Activated T-helper 1 cell treated with Interleukin-2 at 50 U/mL for 16 hours (primary cell): ENCODE data around the gene SLC9A8.

Experiments
- DNase-seq: peaks from one replicate; pipeline ENCODE4 v3.0.0-alpha.2; 2020; ENCODE audit warnings: low read depth

Gene SLC9A8

DNA sequence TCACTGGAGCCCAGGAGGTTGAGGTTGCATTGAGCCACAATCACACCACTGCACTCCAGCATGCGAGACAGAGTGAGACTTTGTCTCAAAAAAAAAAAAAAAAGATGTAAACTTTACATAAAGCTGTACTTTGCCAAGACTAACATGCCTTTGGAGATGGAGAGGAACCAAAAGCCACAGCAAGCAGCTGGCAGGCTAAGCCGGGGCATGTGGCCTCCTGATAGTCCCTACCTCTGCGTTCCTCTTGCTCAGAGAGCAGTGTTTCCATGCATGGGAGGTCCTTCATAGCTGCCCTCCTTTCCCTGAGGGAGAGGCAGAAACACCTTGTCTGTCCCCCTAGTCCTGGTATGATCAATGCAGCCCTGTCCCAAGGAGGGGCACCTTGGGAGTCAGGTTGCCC, 67.5 kb downstream of the SLC9A8 start:
- DNase-seq, result no peak

GRCh38 chr20:49880724-49881445, 68.3 kb downstream of the SLC9A8 start:
- DNase-seq, result no peak

GRCh38 chr20:49882171-49882970, 69.7 kb downstream of the SLC9A8 start:
- no peak for DNase-seq

GRCh38 chr20:49883246-49883802, 70.7 kb downstream of the SLC9A8 start:
- no peak for DNase-seq

DNA sequence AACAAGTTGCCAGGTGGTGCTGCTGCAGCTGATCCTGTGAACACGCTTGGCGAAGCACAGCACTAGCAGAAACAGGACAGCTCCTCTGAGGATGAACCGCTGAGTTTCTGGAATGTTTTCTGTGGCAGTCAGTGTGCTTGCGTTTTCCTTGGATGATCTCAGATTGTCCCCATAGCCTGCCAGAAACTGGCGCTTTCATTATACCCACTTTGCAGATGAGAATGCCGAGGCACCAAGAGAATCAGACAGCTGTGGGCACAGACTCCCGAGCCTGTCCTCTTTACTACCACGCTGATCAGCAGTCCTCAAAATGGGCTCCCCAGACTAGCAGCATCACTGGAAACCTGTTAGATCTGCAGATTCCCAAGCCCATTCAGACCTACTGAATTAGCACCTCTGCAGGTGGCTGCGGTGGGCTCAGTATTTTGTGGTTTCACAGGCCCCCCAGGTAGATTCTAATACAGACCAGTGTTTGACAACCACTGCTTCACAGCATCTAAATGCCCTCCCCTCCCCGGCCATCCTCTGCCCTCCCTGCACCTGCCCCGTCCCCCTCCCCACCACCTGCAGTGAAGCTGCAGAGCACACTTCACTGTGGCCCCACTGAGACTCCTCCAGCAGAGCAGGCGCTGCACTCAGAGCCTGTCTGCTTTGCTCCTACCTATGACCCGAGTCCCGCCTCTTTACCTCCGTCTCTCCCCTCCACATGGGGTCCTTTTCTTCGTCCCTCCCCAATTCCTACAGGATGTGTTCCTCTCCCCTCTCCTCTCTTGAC, 73.1 kb downstream of the SLC9A8 start:
- no peak for DNase-seq

- DNase-seq, result no peak
Observed at GRCh38 chr20:49886571-49887213, 74.1 kb downstream of the SLC9A8 start.

- no peak for DNase-seq
Observed at GRCh38 chr20:49887251-49888211, 74.9 kb downstream of the SLC9A8 start.

GRCh38 chr20:49888212-49889000, 75.8 kb downstream of the SLC9A8 start:
- DNase-seq, result peak; percentile 29

DNA sequence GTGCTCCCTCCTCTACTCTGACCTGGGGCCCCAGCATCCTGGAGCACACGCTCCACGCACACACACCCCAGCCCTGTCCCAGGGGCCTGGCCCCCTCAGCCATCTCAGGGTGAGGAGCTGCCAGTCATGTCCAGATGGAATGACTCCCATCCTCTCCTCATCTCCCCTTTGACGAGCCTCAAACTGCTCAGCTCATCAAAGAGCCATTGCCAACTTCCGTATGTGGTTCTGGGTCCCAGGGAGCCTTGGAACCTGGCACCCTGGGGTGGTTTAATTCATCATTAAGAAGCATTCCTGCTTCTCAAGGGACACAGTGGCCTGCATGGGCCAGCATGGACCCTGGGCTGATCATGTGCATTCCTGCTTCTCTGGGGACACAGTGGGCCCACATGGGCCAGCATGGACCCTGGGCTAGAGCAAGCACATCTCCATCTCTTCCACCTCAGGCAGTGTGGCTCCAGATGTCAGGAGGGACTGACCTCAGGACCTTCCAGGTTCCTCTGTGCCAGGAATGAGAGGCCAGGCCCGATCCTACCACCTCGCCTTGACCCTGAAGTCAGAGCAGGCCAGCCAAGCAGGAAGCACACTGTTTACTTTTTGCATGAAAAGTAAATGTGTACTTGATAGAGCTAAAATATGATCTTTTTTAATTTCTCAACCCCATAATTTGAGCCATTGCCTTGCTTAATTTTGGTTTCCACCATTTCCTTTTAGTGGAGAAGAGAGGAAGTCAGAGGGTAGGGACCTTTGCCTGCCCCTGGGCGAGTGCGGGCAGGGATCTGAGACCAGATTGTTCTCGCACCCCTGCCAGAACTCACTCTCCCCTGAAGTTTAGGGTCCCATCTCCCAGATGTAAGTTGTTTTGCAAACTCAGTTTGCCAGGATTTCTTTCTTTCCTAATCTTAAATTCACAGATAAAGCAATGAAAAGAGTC, 76.6 kb downstream of the SLC9A8 start:
- no peak for DNase-seq

GRCh38 chr20:49889935-49890333, 77.3 kb downstream of the SLC9A8 start:
- DNase-seq, result no peak

DNA sequence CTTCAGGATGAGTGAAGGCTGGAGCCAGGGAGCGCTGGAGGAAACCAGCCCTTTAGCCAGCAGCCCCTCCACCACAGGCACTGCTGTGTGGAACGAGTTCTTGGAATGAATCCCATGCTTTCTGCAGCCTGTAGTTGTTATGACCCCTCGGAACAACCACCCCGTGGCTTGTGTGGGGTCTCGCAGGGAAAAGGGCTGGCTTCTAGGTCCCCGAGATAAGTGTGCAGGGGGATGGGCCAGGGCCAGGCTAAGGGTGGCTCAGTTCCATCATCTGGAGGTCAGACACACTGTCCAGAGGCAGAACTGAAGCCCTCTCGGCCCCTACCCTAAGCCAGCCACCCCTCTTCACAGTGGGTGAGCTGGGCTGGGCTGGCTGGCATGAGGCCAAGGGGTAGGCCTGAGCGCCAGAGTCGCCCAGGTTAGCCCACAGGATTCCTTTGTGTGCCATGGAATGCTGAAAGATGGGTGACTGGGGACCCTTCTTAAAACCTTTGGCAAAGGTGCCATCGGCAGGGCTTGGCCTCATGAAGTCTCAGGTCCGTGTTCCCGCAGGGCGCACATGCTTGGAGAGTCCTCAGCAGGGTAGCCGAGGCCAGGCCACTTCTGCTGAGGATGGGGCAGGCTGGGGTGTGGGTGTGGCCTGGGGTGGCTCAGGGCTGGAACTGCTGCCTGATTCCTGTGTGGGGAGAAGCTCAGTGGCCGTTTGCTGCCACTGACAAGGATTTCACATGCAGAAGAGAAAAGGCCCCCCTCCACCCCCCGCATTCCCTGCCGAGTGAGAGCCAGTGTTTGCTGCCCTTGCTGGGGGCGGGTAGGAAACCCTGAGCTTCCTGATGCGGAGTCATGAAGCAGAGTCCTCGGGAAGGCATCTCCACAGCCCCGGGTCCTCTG, 78.1 kb downstream of the SLC9A8 start:
- no peak for DNase-seq

GRCh38 chr20:49891476-49892110, 79.0 kb downstream of the SLC9A8 start:
- DNase-seq, result no peak

GRCh38 chr20:49892260-49892659, 79.6 kb downstream of the SLC9A8 start:
- no peak for DNase-seq

DNA sequence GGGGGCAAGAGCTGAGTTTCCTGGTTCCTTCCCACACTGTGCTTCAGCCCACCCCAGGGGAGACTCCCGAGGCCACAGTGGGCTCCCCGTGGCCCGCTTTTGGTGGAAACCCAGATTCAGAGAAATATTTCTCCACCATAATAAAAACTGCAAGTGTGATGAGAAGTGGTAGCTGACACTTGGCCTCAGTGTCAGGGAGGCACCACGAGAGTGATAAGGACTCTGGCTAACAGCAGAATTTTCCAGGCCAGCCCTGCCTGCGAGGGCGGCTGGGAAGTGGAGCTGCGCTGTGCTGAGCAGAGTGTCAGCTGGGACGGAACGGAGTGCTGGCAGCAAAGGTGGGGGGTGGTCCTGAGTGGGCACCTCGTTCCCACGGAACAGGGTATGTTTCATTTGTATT, 80.2 kb downstream of the SLC9A8 start:
- no peak for DNase-seq

GRCh38 chr20:49893242-49894072, 80.8 kb downstream of the SLC9A8 start:
- no peak for DNase-seq

DNA sequence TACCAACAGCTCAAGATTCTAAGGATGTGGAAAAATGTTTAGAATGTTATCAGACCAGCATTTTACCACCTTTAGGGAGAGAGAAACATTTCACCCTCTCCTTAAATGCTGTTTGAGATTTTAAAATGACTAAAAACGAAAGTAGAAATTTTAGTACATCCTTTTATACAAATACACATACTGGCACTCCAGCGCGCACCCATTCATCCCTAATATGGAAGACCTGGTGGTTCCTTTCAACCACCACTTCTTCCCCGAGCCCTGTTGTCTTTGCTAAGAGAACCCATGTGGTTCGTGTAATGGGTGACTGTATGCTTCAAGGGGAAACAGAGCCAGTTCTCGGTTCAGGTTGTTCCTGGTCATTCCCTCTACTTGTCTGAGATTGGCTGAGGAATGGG, 81.4 kb downstream of the SLC9A8 start:
- DNase-seq, result no peak
